Epithelial cell of esophagus (primary cell): Measurements from ENCODE around the gene TICAM2.

Source experiments
- DNase-seq: peaks from one replicate; pipeline ENCODE4 v3.0.0; 2010; ENCODE audit warnings: low read depth
- H3K4me3 ChIP-seq: 2 replicates; pipeline ENCODE4 v1.5.1; 2011; ENCODE audit warnings: mild to moderate bottlenecking, low read length, control low read depth
- TF ChIP-seq, protein P1 (sequence below): IDR thresholded peaks from 2 replicates; pipeline ENCODE4 v1.5.1; 2011; ENCODE audit warnings: low read depth, mild to moderate bottlenecking, low read length, control low read depth, inconsistent platforms; ENCODE audit not compliant: insufficient read depth; ENCODE audit errors: missing control alignments

Gene TICAM2

DNA sequence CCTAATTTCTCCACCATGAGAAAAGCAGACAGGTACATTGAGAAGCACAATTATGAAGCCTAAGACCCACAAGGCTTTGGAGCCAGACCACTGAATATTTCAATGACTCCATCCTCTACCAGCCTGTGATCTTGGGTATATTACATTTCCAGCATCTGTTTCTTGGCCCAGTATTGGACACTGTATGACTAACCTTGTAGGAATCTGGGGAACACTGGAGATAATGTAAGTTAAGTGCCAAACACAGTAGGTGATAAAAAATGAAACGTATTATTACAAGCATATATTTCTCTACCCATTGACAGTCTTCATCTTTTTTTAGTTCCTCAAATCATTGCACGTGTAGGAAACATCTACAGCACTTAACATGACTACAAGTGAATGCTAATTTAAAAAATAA lies 29.1 kb downstream of the TICAM2 start:
- TF ChIP-seq, protein P1, sequence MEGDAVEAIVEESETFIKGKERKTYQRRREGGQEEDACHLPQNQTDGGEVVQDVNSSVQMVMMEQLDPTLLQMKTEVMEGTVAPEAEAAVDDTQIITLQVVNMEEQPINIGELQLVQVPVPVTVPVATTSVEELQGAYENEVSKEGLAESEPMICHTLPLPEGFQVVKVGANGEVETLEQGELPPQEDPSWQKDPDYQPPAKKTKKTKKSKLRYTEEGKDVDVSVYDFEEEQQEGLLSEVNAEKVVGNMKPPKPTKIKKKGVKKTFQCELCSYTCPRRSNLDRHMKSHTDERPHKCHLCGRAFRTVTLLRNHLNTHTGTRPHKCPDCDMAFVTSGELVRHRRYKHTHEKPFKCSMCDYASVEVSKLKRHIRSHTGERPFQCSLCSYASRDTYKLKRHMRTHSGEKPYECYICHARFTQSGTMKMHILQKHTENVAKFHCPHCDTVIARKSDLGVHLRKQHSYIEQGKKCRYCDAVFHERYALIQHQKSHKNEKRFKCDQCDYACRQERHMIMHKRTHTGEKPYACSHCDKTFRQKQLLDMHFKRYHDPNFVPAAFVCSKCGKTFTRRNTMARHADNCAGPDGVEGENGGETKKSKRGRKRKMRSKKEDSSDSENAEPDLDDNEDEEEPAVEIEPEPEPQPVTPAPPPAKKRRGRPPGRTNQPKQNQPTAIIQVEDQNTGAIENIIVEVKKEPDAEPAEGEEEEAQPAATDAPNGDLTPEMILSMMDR, result no peak
- H3K4me3 ChIP-seq, result no peak overlapping the region
- DNase-seq, result no peak

DNA sequence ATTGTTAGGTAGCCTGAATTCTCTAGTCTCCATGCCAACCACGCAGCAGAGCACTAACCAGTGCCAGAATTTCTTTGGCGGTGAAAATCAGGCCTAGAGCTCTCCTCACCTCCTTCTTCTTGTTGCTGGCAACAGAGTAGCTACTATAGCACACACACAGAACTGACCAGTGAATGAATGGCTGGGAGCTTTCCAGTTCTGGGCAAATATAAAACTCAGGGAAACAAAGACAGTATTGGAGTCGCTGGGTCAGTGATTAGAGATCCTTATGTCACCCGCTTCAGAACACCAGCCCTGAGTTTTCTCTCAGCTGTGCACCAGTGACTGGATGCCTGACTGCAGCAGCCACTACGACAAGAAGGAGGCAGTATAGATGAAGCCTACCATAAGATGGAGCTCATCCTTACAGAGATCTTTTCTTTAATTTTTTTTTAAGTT lies 30.8 kb downstream of the TICAM2 start:
- no peak overlapping the region for H3K4me3 ChIP-seq
- TF ChIP-seq, protein P1, result no peak
- DNase-seq, result no peak

DNA sequence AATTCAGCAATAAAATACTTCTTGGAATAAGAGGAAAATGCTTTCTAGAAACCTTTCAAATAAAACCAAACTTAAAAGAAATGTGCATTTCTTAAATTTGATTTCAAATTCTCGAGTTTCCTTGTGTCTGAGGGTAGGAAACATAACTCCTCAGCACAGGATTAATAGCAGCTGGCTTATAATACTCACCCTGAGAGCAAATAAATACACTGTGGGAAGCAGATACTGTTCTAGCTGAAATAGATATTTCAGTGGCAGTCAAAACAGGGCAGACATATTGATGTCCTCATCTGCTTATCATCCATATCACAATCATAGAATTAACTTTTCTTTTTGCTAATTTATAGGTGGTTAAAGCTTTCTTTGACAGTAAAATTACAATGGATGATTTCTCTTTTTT lies 33.6 kb downstream of the TICAM2 start:
- H3K4me3 ChIP-seq, result no peak overlapping the region
- no peak for DNase-seq
- TF ChIP-seq, protein P1, result no peak

DNA sequence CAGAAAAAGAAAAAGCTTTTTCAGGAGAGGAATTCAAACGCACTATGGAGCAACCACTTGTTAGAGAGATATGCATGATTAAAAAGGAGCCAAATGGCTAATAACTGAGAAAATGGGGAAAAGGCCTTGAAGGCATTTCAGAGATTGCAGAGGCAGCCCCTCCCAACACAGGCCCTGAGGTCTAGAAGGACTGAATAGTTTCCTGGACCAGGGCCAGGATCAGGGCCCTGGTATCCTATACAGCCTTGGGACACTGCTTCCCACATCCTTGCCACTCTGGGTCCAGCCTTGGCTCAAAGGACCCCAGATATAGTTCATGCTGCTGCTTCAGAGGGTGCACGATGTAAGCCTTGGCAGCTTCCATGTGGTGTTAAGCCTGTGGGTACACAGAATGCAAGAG lies 37.0 kb downstream of the TICAM2 start:
- DNase-seq, result no peak
- no peak overlapping the region for H3K4me3 ChIP-seq
- TF ChIP-seq, protein P1, result no peak

DNA sequence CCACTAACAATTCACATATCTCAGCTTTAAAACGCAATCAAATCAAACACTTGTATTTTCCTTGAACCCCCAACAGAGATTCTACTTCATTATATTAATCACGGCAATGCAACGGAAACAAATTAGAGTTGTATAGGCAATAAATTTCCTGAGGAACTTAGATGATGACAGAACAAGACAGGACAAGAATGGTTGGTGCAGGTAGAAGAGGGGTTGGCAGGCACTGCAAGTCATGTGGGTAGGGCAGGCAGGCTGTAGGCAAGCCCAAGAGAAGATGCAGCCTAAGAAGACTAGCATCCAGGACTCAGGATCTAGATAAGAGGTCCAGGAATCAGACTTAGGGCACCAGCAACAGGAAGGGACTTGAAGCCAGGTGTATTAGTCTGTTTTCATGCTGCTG lies 41.1 kb downstream of the TICAM2 start:
- peak; percentile 28 for DNase-seq
- H3K4me3 ChIP-seq, result no peak overlapping the region
- TF ChIP-seq, protein P1, result no peak

DNA sequence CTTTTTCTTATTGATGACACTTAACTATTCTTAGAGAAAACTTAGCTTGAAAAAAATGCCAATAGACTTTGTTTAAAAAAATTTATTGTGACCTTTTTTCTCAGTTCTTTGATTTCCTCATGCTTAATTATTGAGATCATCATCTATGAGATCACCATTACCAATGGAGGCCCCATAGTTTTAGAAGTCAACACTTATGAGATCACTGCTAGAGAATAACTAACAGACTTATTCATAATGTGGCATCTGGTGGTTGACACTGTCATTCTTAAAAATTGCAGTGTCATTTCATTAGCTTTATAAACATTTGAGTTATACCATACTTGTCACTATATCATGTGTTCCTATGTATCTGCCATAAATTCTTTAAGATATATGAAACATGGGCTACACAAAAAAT lies 42.8 kb downstream of the TICAM2 start:
- H3K4me3 ChIP-seq, result no peak overlapping the region
- peak; percentile 59 for DNase-seq
- TF ChIP-seq, protein P1, result no peak

DNA sequence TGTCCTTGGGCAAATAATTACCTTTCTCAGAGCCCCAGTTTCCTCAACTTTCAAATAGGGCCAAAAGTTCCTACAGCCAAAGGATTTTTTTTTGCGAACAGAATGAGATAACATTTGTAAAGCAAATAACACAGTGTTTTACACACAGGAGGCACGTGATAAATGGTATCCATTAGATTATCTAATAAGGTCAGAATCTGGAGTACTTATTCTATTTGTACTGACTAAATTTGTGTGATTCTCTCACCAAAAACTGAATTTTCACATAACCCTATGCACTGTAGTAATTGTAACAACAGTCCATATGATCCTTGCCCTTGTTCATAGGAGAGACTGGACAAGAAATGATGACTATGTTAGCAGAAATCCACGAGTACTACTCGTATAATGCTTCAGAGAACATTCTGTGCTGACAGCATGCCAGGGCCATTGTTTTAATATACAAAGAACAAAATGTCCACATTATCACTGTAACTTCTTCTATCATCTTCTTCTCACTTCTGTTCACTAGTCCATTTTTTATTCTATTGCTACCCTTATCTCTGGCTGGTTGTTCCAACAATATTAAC lies 43.8 kb downstream of the TICAM2 start:
- TF ChIP-seq, protein P1, result no peak
- DNase-seq, result no peak

More for the DNA sequence above, 43.8 kb downstream of the TICAM2 start:
- no peak overlapping the region for H3K4me3 ChIP-seq
